NCI-H2227 treated with DMSO at 0.1 percent for 48 hours (cell line): ENCODE data around the gene TTLL12.

ENCODE experiments used
- DNase-seq: peaks from one replicate; lab custom pipeline; 2025; lab: John Stamatoyannopoulos, UW

TTLL12 gene

GRCh38 chr22:43127166-43127908 is 59.6 kb downstream of the TTLL12 start:
- no peak for DNase-seq

- DNase-seq = no peak
These were observed 60.3 kb downstream of the TTLL12 start for GRCh38 chr22:43126501-43127165.

- DNase-seq = no peak
These were observed 67.9 kb downstream of the TTLL12 start for GRCh38 chr22:43118953-43119458.

GRCh38 chr22:43118024-43118849 is 68.7 kb downstream of the TTLL12 start:
- DNase-seq = no peak

DNA sequence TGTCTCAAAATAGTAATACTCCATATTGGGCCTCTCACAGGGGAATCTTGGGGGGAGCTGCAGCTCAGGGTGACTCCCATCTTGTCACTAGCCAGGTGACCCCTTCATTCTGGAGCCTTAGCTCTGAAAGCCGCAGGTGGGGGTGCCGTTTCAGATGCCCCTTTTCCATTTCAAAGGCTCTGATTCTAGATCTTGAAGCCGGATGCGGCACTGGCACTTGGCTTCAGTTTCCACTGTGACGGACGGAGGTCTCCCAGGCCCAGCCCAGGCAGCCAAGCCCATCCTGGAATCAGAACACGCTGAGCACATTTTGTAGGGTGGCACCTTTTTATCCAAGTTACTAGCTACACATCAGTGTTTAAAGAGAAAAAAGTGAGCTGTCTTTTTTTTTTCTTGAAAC is 70.0 kb downstream of the TTLL12 start:
- no peak for DNase-seq
